ENCODE results near the gene CDK9.
A peak's percentile ranks its signal among the peaks of the same experiment; 100 is the strongest.

Gene CDK9

DNA sequence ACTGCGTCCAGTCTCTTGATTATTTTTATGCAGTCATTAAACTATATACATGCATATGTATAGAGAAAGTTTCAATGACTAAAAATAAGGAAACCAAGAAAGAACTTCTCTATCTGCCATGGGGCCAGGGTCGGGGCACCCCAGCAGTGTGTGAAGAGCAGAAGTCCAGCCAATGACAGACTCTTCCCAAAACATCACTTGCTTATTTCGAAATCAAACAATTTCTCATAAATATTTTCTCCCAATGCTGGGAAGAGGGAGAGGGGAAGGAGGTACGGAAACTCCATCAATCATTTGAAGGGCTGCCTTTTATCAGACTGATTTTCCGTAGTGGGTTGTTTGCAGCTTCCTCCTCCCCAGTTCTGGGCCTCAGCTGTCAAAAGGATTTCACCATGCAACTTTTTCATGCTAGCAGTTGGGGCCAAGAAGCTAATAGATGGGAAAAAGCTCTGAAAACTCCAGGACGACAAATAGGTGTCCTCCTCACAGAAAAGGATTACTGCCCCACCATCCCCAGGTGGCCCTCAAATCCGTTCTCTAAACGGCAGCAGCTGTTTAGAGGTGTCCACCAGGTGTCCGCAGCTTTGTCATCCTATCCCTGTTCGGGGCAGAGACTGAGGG is 16.2 kb downstream of the CDK9 start:
- TF ChIP-seq CTCF (conservative IDR thresholded peaks at IDR 0.05) = peak; percentile 43
- H3K27ac ChIP-seq = peak overlapping the region; percentile 93

- no peak; the same call in 1 of the 2 replicates for TF ChIP-seq CTCF (conservative IDR thresholded peaks at IDR 0.05)
- peak within 1 kb of the TSS; percentile 93 for H3K27ac ChIP-seq
Observed at GRCh38 chr9:127802576-127803443, 17.0 kb downstream of the CDK9 start, which contains the start of gene FPGS. Gene FPGS, plus strand, starts transcription at chr9:127802882. Its CDS starts 43 bp downstream, at chr9:127802925.

DNA sequence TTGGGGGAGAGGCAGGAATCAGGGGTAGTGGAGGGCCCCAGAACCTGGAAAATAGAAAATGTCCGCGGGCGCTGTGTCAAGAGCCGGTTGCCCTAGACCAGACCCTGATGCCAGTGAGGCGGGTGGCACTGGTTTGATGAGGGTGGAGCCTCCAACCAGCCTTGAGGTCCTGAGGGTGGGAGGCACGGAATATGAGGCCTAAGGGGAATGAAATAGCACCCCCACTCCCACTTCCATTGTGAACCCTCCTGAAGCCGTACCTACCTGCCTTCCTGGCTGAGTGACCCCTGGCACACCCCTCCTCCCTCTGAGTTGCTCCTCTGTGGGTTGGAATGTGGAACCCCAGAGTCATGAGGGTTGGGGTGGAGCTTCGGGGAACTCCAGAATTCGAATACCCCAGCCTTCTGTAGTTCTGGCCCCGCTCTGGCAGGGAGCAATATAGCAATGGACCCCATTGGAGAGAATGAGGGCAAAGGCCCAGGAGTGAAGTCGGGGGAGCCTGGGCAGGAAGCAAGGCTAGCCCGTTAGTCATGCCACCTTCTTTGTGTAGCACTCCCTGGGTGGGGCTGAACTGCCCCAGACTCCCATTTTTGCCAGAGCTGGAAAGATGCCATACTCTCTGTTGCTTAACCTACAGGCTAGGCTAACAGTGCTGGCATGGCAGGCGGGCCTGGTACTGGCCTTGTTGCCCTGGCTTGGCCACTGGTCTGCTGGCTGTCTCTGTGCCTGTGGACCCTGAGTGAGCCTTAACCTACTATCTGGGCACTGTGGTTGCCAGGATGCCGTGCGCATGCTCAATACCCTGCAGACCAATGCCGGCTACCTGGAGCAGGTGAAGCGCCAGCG is 17.9 kb downstream of the CDK9 start:
- no peak for TF ChIP-seq CTCF (conservative IDR thresholded peaks at IDR 0.05)
- peak overlapping the region; percentile 93 for H3K27ac ChIP-seq

DNA sequence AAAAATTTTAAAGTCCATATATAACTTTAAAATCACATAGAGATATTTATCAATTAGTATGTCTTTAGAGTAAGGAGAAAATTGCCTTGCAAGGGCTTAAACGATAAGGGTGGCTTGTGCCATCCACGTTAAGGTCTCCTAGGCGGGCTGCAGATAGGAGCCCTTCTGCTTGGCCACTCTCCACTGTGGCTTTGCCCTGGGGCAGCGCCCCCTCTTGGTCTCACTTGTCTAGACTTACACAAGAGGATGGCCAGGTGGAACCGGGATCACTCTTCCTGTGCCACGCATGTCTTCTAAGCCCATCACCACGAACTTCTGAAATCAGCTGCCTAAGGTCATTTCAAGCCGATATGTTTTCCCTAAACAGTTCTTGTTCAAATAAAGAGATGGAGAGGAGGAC is 19.8 kb downstream of the CDK9 start:
- peak; percentile 36 for TF ChIP-seq CTCF (conservative IDR thresholded peaks at IDR 0.05)
- no peak overlapping the region for H3K27ac ChIP-seq

- no peak for TF ChIP-seq CTCF (conservative IDR thresholded peaks at IDR 0.05)
- no peak overlapping the region for H3K27ac ChIP-seq
Observed at GRCh38 chr9:127806871-127807270, 21.0 kb downstream of the CDK9 start.

GRCh38 chr9:127808347-127809001 is 22.6 kb downstream of the CDK9 start:
- no peak for TF ChIP-seq CTCF (conservative IDR thresholded peaks at IDR 0.05)
- peak overlapping the region; percentile 9; the same call in 1 of the 2 replicates for H3K27ac ChIP-seq

Measured in VCaP (cell line).